HCT116 (cell line): ENCODE measurements around the gene TBL2. TPM values are rescaled to one million over a fixed set of nuclear protein-coding genes. Genes with fewer than 3 reads are reported as not detected.

Experiments
- ATAC-seq: fragments of 200-7000 bp; cut with Tn5 transposase; 2 replicates; pipeline ENCODE4 v1.9.1; 2020; ENCODE audit warnings: mild to moderate bottlenecking, moderate library complexity
- BruUV-seq: library from RNA; stranded (reverse); fragments of 400-500 nt; replicated peaks from 2 replicates; lab custom pipeline; 2021; lab: Mats Ljungman, UMichigan
- CTCF ChIA-PET: fragments of 300-600 bp; sonication (Branson Sonifier 250); formaldehyde crosslinking; loops from one replicate; lab custom pipeline; 2021; ENCODE audit warnings: antibody characterized with exemption; lab: Charles Lee
- POLR2A ChIA-PET: fragments of 300-600, 350-600 bp; sonication (Branson Sonifier 250); formaldehyde crosslinking; loops from one replicate; lab custom pipeline; 2021; ENCODE audit warnings: antibody characterized with exemption; lab: Charles Lee
- RAD21 ChIA-PET, 2 experiments: fragments of 300-600 bp; sonication (Branson Sonifier 250); formaldehyde crosslinking; loops; one replicate each; lab custom pipeline; 2023; ENCODE audit warnings: low total read pairs in 2 of 2; ENCODE audit not compliant: uncharacterized antibody in 2 of 2, unreplicated experiment in 2 of 2, low non-redundant PET in 1 of 2; lab: Charles Lee
- DNase-seq: peaks from one replicate; pipeline ENCODE4 v3.0.0-alpha.2; 2010; ENCODE audit warnings: low read depth, low spot score
- H2AFZ ChIP-seq: fragments of 200-600 bp; shearing (Covaris generic), sonication (generic); 2 replicates; pipeline ENCODE4 v1.6.1; 2017; ENCODE audit warnings: low read depth, mixed run types, mixed read lengths, antibody characterized with exemption, low read length; ENCODE audit not compliant: poor library complexity, severe bottlenecking
- H3K27ac ChIP-seq: 2 replicates; pipeline ENCODE4 v1.5.1; 2012; ENCODE audit warnings: low read depth, low read length
- H3K27me3 ChIP-seq: fragments of 200-600 bp; sonication (generic); 2 replicates; pipeline ENCODE4 v1.6.1; 2016; ENCODE audit warnings: mixed run types, low read length, mixed read lengths; ENCODE audit not compliant: insufficient read depth
- H3K36me3 ChIP-seq, 2 experiments: fragments of 200-500 bp in 1 of 2; fragments of 200-600 bp in 1 of 2; sonication (Bioruptor generic) in 1 of 2; sonication (generic) in 1 of 2; 2 replicates each; pipeline versions ENCODE4 v1.5.1 to v1.6.1; 2014 to 2016; ENCODE audit warnings: low read length in 2 of 2, inconsistent platforms in 1 of 2, mixed read lengths in 1 of 2, mixed run types in 1 of 2; ENCODE audit not compliant: insufficient read depth in 2 of 2, control insufficient read depth in 1 of 2
- H3K4me1 ChIP-seq, 2 experiments: fragments of 200-600 bp in 1 of 2; sonication (generic) in 1 of 2; 2 replicates each; pipeline versions ENCODE4 v1.5.1 to v1.6.1; 2012 to 2017; ENCODE audit warnings: low read length in 2 of 2, inconsistent platforms in 1 of 2, mild to moderate bottlenecking in 1 of 2, mixed read lengths in 1 of 2, mixed run types in 1 of 2, moderate library complexity in 1 of 2; ENCODE audit not compliant: insufficient read depth in 2 of 2, control insufficient read depth in 1 of 2
- H3K4me2 ChIP-seq: fragments of 200-600 bp; sonication (generic); 2 replicates; pipeline ENCODE4 v1.6.1; 2017; ENCODE audit warnings: mixed run types, low read length, mixed read lengths
- H3K4me3 ChIP-seq, 2 experiments: fragments of 200-600 bp in 1 of 2; sonication (generic) in 1 of 2; replicated peaks in 1 of 2; 2 replicates each; pipeline ENCODE4 v1.5.1; 2011 to 2016; ENCODE audit warnings: low read length in 2 of 2, control low read depth in 1 of 2, low read depth in 1 of 2, mild to moderate bottlenecking in 1 of 2, mixed read lengths in 1 of 2, mixed run types in 1 of 2
- H3K79me2 ChIP-seq: fragments of 200-600 bp; sonication (generic); 2 replicates; pipeline ENCODE4 v1.6.1; 2017; ENCODE audit warnings: mild to moderate bottlenecking, mixed run types, low read length, moderate library complexity, mixed read lengths; ENCODE audit not compliant: insufficient read depth
- H3K9ac ChIP-seq: fragments of 200-600 bp; sonication (generic); 2 replicates; pipeline ENCODE4 v1.6.1; 2016; ENCODE audit warnings: low read length, mixed read lengths
- H3K9me2 ChIP-seq: fragments of 200-600 bp; sonication (generic), shearing (Covaris generic); 2 replicates; pipeline ENCODE4 v1.6.1; 2017; ENCODE audit warnings: mixed run types, mild to moderate bottlenecking, moderate library complexity; ENCODE audit not compliant: insufficient read depth
- H3K9me3 ChIP-seq, 2 experiments: fragments of 200-500 bp in 1 of 2; fragments of 200-600 bp in 1 of 2; sonication (Bioruptor generic) in 1 of 2; sonication (generic) in 1 of 2; 2 replicates each; pipeline ENCODE4 v1.6.1; 2014 to 2017; ENCODE audit warnings: low read length in 2 of 2, mixed read lengths in 2 of 2, inconsistent platforms in 1 of 2, low read depth in 1 of 2, mild to moderate bottlenecking in 1 of 2, mixed run types in 1 of 2, moderate library complexity in 1 of 2; ENCODE audit not compliant: control insufficient read depth in 1 of 2, insufficient read depth in 1 of 2
- H4K20me1 ChIP-seq: fragments of 200-600 bp; sonication (generic), shearing (Covaris generic); 2 replicates; pipeline ENCODE4 v1.6.1; 2017; ENCODE audit warnings: mixed run types, mild to moderate bottlenecking, moderate library complexity; ENCODE audit not compliant: insufficient read depth
- CBX3 ChIP-seq: IDR thresholded peaks from 2 replicates; pipeline ENCODE4 v1.6.1; 2012; ENCODE audit warnings: low read depth
- CEBPB ChIP-seq: IDR thresholded peaks from 2 replicates; pipeline ENCODE4 v1.6.1; 2012; ENCODE audit warnings: low read depth
- EGR1 ChIP-seq: IDR thresholded peaks from 2 replicates; pipeline ENCODE4 v1.6.1; 2012; ENCODE audit warnings: low read depth
- ELF1 ChIP-seq: IDR thresholded peaks from 2 replicates; pipeline ENCODE4 v1.6.1; 2012; ENCODE audit warnings: low read depth, borderline replicate concordance
- EZH2 ChIP-seq: fragments of 200-600 bp; sonication (generic); IDR thresholded peaks from 2 replicates; pipeline ENCODE4 v1.6.1; 2017; ENCODE audit warnings: antibody characterized with exemption, mixed run types
- FOSL1 ChIP-seq: IDR thresholded peaks from 2 replicates; pipeline ENCODE4 v1.6.1; 2012; ENCODE audit warnings: low read depth
- JUND ChIP-seq: IDR thresholded peaks from 2 replicates; pipeline ENCODE4 v1.6.1; 2012
- POLR2A ChIP-seq: IDR thresholded peaks from 2 replicates; pipeline ENCODE4 v1.7.0; 2011; ENCODE audit warnings: borderline replicate concordance; ENCODE audit not compliant: insufficient read depth, insufficient read length; ENCODE audit errors: extremely low read depth
- POLR2AphosphoS5 ChIP-seq: IDR thresholded peaks from 2 replicates; pipeline ENCODE4 v1.6.1; 2011; ENCODE audit warnings: mild to moderate bottlenecking, low read depth, low read length, moderate library complexity
- RAD21 ChIP-seq: IDR thresholded peaks from 2 replicates; pipeline ENCODE4 v1.6.1; 2012; ENCODE audit warnings: low read depth, mild to moderate bottlenecking
- SP1 ChIP-seq: IDR thresholded peaks from 2 replicates; pipeline ENCODE4 v1.6.1; 2012; ENCODE audit warnings: low read depth
- SRF ChIP-seq: IDR thresholded peaks from 2 replicates; pipeline ENCODE4 v1.6.1; 2012; ENCODE audit warnings: low read depth
- TCF7L2 ChIP-seq: IDR thresholded peaks from 2 replicates; pipeline ENCODE4 v1.7.0; 2011; ENCODE audit warnings: borderline replicate concordance, inconsistent platforms; ENCODE audit not compliant: insufficient read depth, insufficient read length; ENCODE audit errors: extremely low read depth
- ZFX ChIP-seq: fragments of 450-650 bp; IDR thresholded peaks from 2 replicates; pipeline ENCODE4 v1.6.1; 2017
- ZNF274 ChIP-seq: fragments of 200-500 bp; sonication (Bioruptor generic); IDR thresholded peaks from 2 replicates; pipeline ENCODE4 v1.6.1; 2014; ENCODE audit warnings: mild to moderate bottlenecking, low read depth, low read length, inconsistent platforms
- intact Hi-C: fragments of 100-400 bp; cut with micrococcal nuclease; formaldehyde crosslinking; loops from 2 replicates; pipeline ENCODE4 v1.10.0; 2022
- total RNA-seq: library from RNA; stranded (reverse); gene quantifications from one replicate; pipeline ENCODE4 v1.2.1, GENCODE V29; 2021; ENCODE audit not compliant: unreplicated experiment
- TF ChIP-seq, protein P1 (sequence below): IDR thresholded peaks from 2 replicates; pipeline ENCODE4 v1.6.1; 2012; ENCODE audit warnings: low read depth
- TF ChIP-seq, protein P2 (sequence below): IDR thresholded peaks from 2 replicates; pipeline ENCODE4 v1.6.1; 2011; ENCODE audit warnings: mild to moderate bottlenecking, low read length, moderate library complexity; ENCODE audit not compliant: insufficient replicate concordance; ENCODE audit errors: extremely low read depth

The TBL2 gene
- total RNA-seq, 1 experiment from 2014 or later: 55.0 TPM

DNA sequence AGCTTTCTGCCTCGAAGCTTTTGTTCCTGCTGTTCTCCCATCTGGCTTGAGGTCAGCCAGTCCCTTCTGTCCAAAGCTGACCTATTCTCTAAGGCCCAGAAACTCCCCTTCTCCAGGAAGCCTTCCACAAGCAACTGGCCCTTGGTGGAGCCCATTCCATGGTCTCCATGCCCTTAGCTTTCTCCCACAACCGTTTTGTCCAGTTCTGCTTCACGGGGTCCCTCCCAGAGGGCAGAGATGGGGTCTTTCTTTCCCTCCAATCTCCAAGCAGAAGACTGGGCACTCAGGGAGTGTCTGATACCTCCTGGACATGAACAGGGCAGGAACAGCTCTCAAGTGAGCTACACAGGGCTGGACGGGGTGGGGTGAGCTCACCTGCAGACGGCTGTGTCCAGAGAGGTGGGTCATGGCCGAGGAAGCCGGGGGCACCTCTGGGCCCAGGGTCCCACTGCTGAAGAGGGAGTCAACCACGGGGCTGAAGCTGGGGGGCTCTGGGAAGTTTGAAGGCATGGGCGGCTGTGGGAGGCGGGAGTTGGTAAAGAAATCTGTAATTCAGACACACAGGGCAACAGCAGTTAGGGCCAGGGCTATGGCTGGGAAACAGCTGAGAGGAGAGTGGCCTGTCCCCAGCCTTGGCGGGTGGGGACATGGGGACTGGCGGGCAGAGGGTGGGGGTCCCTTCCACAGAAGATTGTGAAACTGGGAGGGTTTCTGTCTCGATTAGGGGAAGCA, 20.9 kb upstream of the TBL2 start:
- no peaks in the 10 kb centered on the region for H3K27me3 ChIP-seq
- no peak overlapping the region for H3K27ac ChIP-seq
- no peak overlapping the region for H3K4me2 ChIP-seq
- H3K4me3 ChIP-seq: no peak overlapping the region
- H3K4me1 ChIP-seq: peaks cover 10 to 27% of the 10 kb centered on the region in 2 experiments; a peak in 3 of 4 replicates
- no peaks in the 10 kb centered on the region for H3K9me3 ChIP-seq
- no TSS peak for BruUV-seq
- ATAC-seq (no peak), DNase-seq (no peak)
- H4K20me1 ChIP-seq: no peaks in the 10 kb centered on the region
- intact Hi-C loops: no loop called here
- no peaks in the 10 kb centered on the region for H3K79me2 ChIP-seq
- no peaks in the 10 kb centered on the region for H3K9me2 ChIP-seq
- H2AFZ ChIP-seq: no peak overlapping the region
- TF ChIP-seq POLR2A: no peak
- TF ChIP-seq CBX3: no peak
- TF ChIP-seq, protein P1, sequence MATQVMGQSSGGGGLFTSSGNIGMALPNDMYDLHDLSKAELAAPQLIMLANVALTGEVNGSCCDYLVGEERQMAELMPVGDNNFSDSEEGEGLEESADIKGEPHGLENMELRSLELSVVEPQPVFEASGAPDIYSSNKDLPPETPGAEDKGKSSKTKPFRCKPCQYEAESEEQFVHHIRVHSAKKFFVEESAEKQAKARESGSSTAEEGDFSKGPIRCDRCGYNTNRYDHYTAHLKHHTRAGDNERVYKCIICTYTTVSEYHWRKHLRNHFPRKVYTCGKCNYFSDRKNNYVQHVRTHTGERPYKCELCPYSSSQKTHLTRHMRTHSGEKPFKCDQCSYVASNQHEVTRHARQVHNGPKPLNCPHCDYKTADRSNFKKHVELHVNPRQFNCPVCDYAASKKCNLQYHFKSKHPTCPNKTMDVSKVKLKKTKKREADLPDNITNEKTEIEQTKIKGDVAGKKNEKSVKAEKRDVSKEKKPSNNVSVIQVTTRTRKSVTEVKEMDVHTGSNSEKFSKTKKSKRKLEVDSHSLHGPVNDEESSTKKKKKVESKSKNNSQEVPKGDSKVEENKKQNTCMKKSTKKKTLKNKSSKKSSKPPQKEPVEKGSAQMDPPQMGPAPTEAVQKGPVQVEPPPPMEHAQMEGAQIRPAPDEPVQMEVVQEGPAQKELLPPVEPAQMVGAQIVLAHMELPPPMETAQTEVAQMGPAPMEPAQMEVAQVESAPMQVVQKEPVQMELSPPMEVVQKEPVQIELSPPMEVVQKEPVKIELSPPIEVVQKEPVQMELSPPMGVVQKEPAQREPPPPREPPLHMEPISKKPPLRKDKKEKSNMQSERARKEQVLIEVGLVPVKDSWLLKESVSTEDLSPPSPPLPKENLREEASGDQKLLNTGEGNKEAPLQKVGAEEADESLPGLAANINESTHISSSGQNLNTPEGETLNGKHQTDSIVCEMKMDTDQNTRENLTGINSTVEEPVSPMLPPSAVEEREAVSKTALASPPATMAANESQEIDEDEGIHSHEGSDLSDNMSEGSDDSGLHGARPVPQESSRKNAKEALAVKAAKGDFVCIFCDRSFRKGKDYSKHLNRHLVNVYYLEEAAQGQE: no peak
- no peak for TF ChIP-seq FOSL1
- TF ChIP-seq SP1: no peak
- no peak for TF ChIP-seq ZNF274
- TF ChIP-seq EGR1: no peak
- no peak for TF ChIP-seq TCF7L2
- TF ChIP-seq, protein P2, sequence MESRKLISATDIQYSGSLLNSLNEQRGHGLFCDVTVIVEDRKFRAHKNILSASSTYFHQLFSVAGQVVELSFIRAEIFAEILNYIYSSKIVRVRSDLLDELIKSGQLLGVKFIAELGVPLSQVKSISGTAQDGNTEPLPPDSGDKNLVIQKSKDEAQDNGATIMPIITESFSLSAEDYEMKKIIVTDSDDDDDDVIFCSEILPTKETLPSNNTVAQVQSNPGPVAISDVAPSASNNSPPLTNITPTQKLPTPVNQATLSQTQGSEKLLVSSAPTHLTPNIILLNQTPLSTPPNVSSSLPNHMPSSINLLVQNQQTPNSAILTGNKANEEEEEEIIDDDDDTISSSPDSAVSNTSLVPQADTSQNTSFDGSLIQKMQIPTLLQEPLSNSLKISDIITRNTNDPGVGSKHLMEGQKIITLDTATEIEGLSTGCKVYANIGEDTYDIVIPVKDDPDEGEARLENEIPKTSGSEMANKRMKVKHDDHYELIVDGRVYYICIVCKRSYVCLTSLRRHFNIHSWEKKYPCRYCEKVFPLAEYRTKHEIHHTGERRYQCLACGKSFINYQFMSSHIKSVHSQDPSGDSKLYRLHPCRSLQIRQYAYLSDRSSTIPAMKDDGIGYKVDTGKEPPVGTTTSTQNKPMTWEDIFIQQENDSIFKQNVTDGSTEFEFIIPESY: no peak
- TF ChIP-seq ZFX: no peak
- TF ChIP-seq ELF1: no peak
- TF ChIP-seq CEBPB: no peak
- no peak for TF ChIP-seq RAD21
- TF ChIP-seq POLR2AphosphoS5: no peak
- TF ChIP-seq SRF: no peak
- TF ChIP-seq JUND: no peak
- TF ChIP-seq EZH2: no peak
- H3K9ac ChIP-seq: no peak overlapping the region
- ChIA-PET CTCF (no interaction called here), RAD21 (interaction anchor here in 1 of 2 experiments (1.0 kb wide), 1 partner anchor 257 kb away, joined by 3 read pairs; no protein-coding TSS in a partner anchor), POLR2A (no interaction called here)
- no peaks in the 10 kb centered on the region; a peak in 1 of 4 replicates for H3K36me3 ChIP-seq
